GM12878 (cell line): ENCODE measurements around the gene MAGI1. TPM values are rescaled to one million over a fixed set of nuclear protein-coding genes. Genes with fewer than 3 reads are reported as not detected.

ENCODE experiments used
- ATAC-seq: fragments of 200-7000 bp; cut with Tn5 transposase; 3 replicates; pipeline ENCODE4 v1.9.1; 2020; ENCODE audit warnings: mild to moderate bottlenecking, moderate library complexity
- BruUV-seq: library from RNA; stranded (reverse); fragments of 400-500 nt; replicated peaks from 2 replicates; lab custom pipeline; 2021; lab: Mats Ljungman, UMichigan
- CTCF ChIA-PET: fragments of 300-600 bp; sonication (Branson Sonifier 250); formaldehyde crosslinking; extraction: SDS; loops from one replicate; lab custom pipeline; 2021; ENCODE audit warnings: inconsistent platforms; lab: Yijun Ruan, JAX
- POLR2A ChIA-PET: fragments of 350-600 bp; formaldehyde crosslinking; extraction: SDS; loops from one replicate; lab custom pipeline; 2021; ENCODE audit warnings: inconsistent platforms; lab: Charles Lee
- RAD21 ChIA-PET: fragments of 300-600 bp; sonication (Branson Sonifier 250); formaldehyde crosslinking; loops from one replicate; lab custom pipeline; 2023; ENCODE audit warnings: antibody characterized with exemption; ENCODE audit not compliant: unreplicated experiment; lab: Charles Lee
- SMC1A ChIA-PET: fragments of 300-600 bp; sonication (Branson Sonifier 250); formaldehyde crosslinking; loops from one replicate; lab custom pipeline; 2023; ENCODE audit not compliant: unreplicated experiment, uncharacterized antibody; lab: Charles Lee
- DNase-seq: peaks from one replicate; pipeline ENCODE4 v3.0.0-alpha.2; 2011; ENCODE audit warnings: low read depth, low spot score
- FAIRE-seq: peaks from 3 replicates; lab custom pipeline; 2011; peaks lifted over from hg19 to GRCh38; lab: Jason Lieb, UNC
- H2AFZ ChIP-seq: 2 replicates; pipeline ENCODE4 v1.6.0; 2011; ENCODE audit warnings: low read depth, low read length, control low read depth; ENCODE audit not compliant: control insufficient read depth
- H3K27ac ChIP-seq: 2 replicates; pipeline ENCODE4 v1.5.1; 2011; ENCODE audit warnings: control low read depth; ENCODE audit not compliant: control insufficient read depth, insufficient read depth
- H3K27me3 ChIP-seq, 2 experiments: replicated peaks in 1 of 2; 2 replicates each; pipeline versions ENCODE4 v1.6.0 to v1.6.1; 2011; ENCODE audit warnings: low read length in 1 of 2; ENCODE audit not compliant: control insufficient read depth in 2 of 2, insufficient read depth in 2 of 2
- H3K36me3 ChIP-seq, 2 experiments: 2 replicates each; pipeline ENCODE4 v1.5.1; 2011; ENCODE audit warnings: low read length in 1 of 2; ENCODE audit not compliant: control insufficient read depth in 2 of 2, insufficient read depth in 2 of 2
- H3K4me1 ChIP-seq: 2 replicates; pipeline ENCODE4 v1.6.1; 2011; ENCODE audit warnings: mild to moderate bottlenecking, low read length, moderate library complexity, mixed read lengths; ENCODE audit not compliant: control insufficient read depth, insufficient read depth
- H3K4me2 ChIP-seq: 2 replicates; pipeline ENCODE4 v1.6.0; 2011; ENCODE audit warnings: control low read depth; ENCODE audit not compliant: control insufficient read depth, insufficient read depth
- H3K4me3 ChIP-seq: fragments of 200-600 bp; sonication (generic); 2 replicates; pipeline ENCODE4 v1.5.1; 2016
- H3K79me2 ChIP-seq: 2 replicates; pipeline ENCODE4 v1.6.0; 2011; ENCODE audit warnings: low read length; ENCODE audit not compliant: control insufficient read depth, insufficient read depth
- H3K9ac ChIP-seq: 2 replicates; pipeline ENCODE4 v1.8.0; 2011; ENCODE audit warnings: low read length, control low read depth, mixed read lengths; ENCODE audit not compliant: control insufficient read depth, insufficient read depth
- H3K9me3 ChIP-seq: replicated peaks from 3 replicates; pipeline ENCODE4 v1.5.1; 2011; ENCODE audit warnings: mild to moderate bottlenecking, low read length; ENCODE audit not compliant: control insufficient read depth, insufficient read depth
- H4K20me1 ChIP-seq: 2 replicates; pipeline ENCODE4 v1.6.0; 2011; ENCODE audit not compliant: control insufficient read depth, insufficient read depth
- ATF7 ChIP-seq: fragments of 450-650 bp; IDR thresholded peaks from 2 replicates; pipeline ENCODE4 v1.6.1; 2016; ENCODE audit warnings: low read depth, mild to moderate bottlenecking
- CBFB ChIP-seq: IDR thresholded peaks from 2 replicates; pipeline ENCODE4 v1.6.1; 2016; ENCODE audit warnings: antibody characterized with exemption, low read depth
- ETV6 ChIP-seq, 2 experiments: fragments of 450-650 bp in 1 of 2; IDR thresholded peaks in 1 of 2; conservative IDR thresholded peaks in 1 of 2; 2 replicates each; pipeline ENCODE4 v1.6.1; 2014; ENCODE audit warnings: antibody characterized with exemption in 1 of 2, borderline replicate concordance in 1 of 2, low read depth in 1 of 2, mild to moderate bottlenecking in 1 of 2, moderate library complexity in 1 of 2
- IKZF2 ChIP-seq, 2 experiments: fragments of 450-650 bp; IDR thresholded peaks; 2 replicates each; pipeline ENCODE4 v1.6.1; 2017; ENCODE audit warnings: mild to moderate bottlenecking in 2 of 2, moderate library complexity in 2 of 2
- NKRF ChIP-seq: fragments of 450-650 bp; conservative IDR thresholded peaks from 2 replicates; pipeline ENCODE4 v1.6.1; 2017; ENCODE audit warnings: mild to moderate bottlenecking, moderate library complexity
- PML ChIP-seq: IDR thresholded peaks from 2 replicates; pipeline ENCODE4 v1.6.1; 2012; ENCODE audit warnings: low read length, inconsistent platforms
- POLR2A ChIP-seq: IDR thresholded peaks from 2 replicates; pipeline ENCODE4 v1.6.1; 2011; ENCODE audit warnings: low read depth, mild to moderate bottlenecking, low read length
- RAD51 ChIP-seq: fragments of 450-650 bp; IDR thresholded peaks from 2 replicates; pipeline ENCODE4 v1.6.1; 2016; ENCODE audit warnings: moderate library complexity, mild to moderate bottlenecking, inconsistent platforms
- RCOR1 ChIP-seq: conservative IDR thresholded peaks from 2 replicates; pipeline ENCODE4 v1.6.1; 2012; ENCODE audit warnings: low read depth, low read length, improper control_type of control experiment
- SMAD5 ChIP-seq: IDR thresholded peaks from 2 replicates; pipeline ENCODE4 v1.6.1; 2016; ENCODE audit warnings: antibody characterized with exemption, low read depth
- ZNF24 ChIP-seq: fragments of 450-650 bp; IDR thresholded peaks from 2 replicates; pipeline ENCODE4 v1.6.1; 2017; ENCODE audit warnings: antibody characterized with exemption, mild to moderate bottlenecking
- WGBS: methylation state at CpG from one replicate; pipeline ENCODE4 v1.1.6; 2016; ENCODE audit warnings: low lambda C conversion rate; ENCODE audit not compliant: insufficient replicate concordance, insufficient coverage; ENCODE audit errors: missing lambda C conversion rate; 5-methylcytosine and 5-hydroxymethylcytosine counted together
- in situ Hi-C: fragments of 300-500 bp; cut with MboI; formaldehyde crosslinking; loops from 9 replicates; pipeline ENCODE4 v1.14.3; 2018; ENCODE audit warnings: mixed read lengths
- intact Hi-C: fragments of 100-400 bp; cut with micrococcal nuclease; formaldehyde crosslinking; loops from one replicate; pipeline ENCODE4 v1.14.2; 2022; ENCODE audit not compliant: unreplicated experiment
- polyA plus RNA-seq, 11 experiments: library from polyadenylated mRNA; depleted of rRNA in 4 of 11; unstranded in 6 of 11; stranded (reverse) in 5 of 11; fragments of >200 nt; fragmentation: Nextera tagmentation in 4 of 11; fragmentation: Illumina TruSeq in 1 of 11; extraction: Ambion mirVana in 4 of 11; extraction: Trizol in 1 of 11; gene quantifications; 1 replicate in 1 of 11; 2 replicates in 10 of 11; pipeline versions ENCODE4 v1.2.1 to v1.2.3, GENCODE V29; 2011 to 2016; ENCODE audit warnings: inconsistent platforms in 2 of 11, missing spikeins in 2 of 11, low read depth in 1 of 11
- total RNA-seq, 4 experiments: library from RNA; depleted of rRNA in 3 of 4; stranded (reverse); fragments of >200 nt in 3 of 4; fragmentation: Illumina TruSeq in 1 of 4; extraction: Trizol in 1 of 4; gene quantifications; 2 replicates each; pipeline versions ENCODE4 v1.2.1 to v1.2.3, GENCODE V29; 2013 to 2021
- TF ChIP-seq, protein P1 (sequence below): fragments of 450-650 bp; formaldehyde crosslinking; IDR thresholded peaks from 2 replicates; pipeline ENCODE4 v1.4.0; 2022; ENCODE audit warnings: mild to moderate bottlenecking, moderate library complexity
- TF ChIP-seq, protein P2 (sequence below): IDR thresholded peaks from 2 replicates; pipeline ENCODE4 v1.6.1; 2012; ENCODE audit warnings: low read depth, low read length, improper control_type of control experiment
- TF ChIP-seq, protein P3 (sequence below): fragments of 450-650 bp; IDR thresholded peaks from 2 replicates; pipeline ENCODE4 v1.6.1; 2016; ENCODE audit warnings: mild to moderate bottlenecking
- TF ChIP-seq, protein P4 (sequence below): fragments of 450-650 bp; IDR thresholded peaks from 2 replicates; pipeline ENCODE4 v1.6.1; 2017; ENCODE audit warnings: antibody characterized with exemption, mild to moderate bottlenecking, moderate library complexity

The MAGI1 gene
- total and polyA plus RNA-seq, 10 of the 15 experiments (the other 5 are each of a cell fraction or from before 2014, with no cell fraction given): 0.02 to 3.3 (median 0.29) TPM; not detected in 1

GRCh38 chr3:65961733-65962132, 77.0 kb downstream of the MAGI1 start (continued):
- TF ChIP-seq, protein P1, sequence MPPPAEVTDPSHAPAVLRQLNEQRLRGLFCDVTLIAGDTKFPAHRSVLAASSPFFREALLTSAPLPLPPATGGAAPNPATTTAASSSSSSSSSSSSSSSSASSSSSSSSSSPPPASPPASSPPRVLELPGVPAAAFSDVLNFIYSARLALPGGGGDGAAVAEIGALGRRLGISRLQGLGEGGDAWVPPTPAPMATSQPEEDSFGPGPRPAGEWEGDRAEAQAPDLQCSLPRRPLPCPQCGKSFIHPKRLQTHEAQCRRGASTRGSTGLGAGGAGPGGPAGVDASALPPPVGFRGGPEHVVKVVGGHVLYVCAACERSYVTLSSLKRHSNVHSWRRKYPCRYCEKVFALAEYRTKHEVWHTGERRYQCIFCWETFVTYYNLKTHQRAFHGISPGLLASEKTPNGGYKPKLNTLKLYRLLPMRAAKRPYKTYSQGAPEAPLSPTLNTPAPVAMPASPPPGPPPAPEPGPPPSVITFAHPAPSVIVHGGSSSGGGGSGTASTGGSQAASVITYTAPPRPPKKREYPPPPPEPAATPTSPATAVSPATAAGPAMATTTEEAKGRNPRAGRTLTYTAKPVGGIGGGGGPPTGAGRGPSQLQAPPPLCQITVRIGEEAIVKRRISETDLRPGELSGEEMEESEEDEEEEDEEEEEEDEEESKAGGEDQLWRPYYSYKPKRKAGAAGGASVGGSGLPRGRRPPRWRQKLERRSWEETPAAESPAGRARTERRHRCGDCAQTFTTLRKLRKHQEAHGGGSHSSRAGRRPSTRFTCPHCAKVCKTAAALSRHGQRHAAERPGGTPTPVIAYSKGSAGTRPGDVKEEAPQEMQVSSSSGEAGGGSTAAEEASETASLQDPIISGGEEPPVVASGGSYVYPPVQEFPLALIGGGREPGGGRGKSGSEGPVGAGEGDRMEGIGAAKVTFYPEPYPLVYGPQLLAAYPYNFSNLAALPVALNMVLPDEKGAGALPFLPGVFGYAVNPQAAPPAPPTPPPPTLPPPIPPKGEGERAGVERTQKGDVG (CRISPR knock-in tag): no peak
- TF ChIP-seq RAD51: no peak
- TF ChIP-seq NKRF: no peak
- TF ChIP-seq, all 136 proteins: peak for 0

DNA sequence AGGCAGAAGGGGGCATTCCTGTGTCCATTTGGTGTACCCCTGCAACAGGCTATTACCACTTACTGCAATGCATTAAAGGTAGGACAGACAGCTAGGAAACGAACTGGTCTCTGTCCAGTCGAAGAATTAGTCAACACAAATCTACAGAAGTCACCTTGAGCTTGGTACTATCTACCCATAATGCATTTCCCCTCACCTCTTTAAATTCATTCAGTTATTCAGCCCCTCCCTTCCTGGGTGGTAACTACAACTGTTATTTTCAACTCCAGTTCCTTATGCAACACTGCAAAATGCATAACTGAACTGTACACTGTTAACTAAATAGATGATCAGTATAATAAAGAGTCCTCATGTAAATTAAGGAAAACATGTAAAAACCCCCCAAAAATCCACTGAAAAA, 77.6 kb downstream of the MAGI1 start:
- BruUV-seq: no TSS peak
- DNase-seq (no peak), FAIRE-seq (no peak), ATAC-seq (no peak)
- H3K36me3 ChIP-seq: no peaks in the 10 kb centered on the region
- POLR2A ChIA-PET: no interaction called here
- no peak overlapping the region for H3K9ac ChIP-seq
- H3K27me3 ChIP-seq: no peaks in the 10 kb centered on the region
- H3K4me1 ChIP-seq: no peaks in the 10 kb centered on the region
- RAD21 ChIA-PET: no interaction called here
- no peak overlapping the region for H3K27ac ChIP-seq
- CTCF ChIA-PET: no interaction called here
- H3K4me2 ChIP-seq: no peak overlapping the region
- SMC1A ChIA-PET: no interaction called here
- WGBS: 0% methylated on average over 2 of the region's 2 CpGs
- H3K9me3 ChIP-seq: no peaks in the 10 kb centered on the region
- no peak overlapping the region for H2AFZ ChIP-seq
- intact Hi-C loops: no loop called here
- H4K20me1 ChIP-seq: no peaks in the 10 kb centered on the region
- no peaks in the 10 kb centered on the region for H3K79me2 ChIP-seq
- no peak overlapping the region for H3K4me3 ChIP-seq
- in situ Hi-C loops: no loop called here
- TF ChIP-seq ETV6 (conservative IDR thresholded peaks at IDR 0.05 in 1 of 2, IDR thresholded peaks at IDR 0.05 in 1 of 2; ENCODE audit: borderline replicate concordance in 1 of 2, low read depth in 1 of 2): no peak
- no peak for TF ChIP-seq IKZF2 (IDR thresholded peaks at IDR 0.05)
- TF ChIP-seq, protein P2, sequence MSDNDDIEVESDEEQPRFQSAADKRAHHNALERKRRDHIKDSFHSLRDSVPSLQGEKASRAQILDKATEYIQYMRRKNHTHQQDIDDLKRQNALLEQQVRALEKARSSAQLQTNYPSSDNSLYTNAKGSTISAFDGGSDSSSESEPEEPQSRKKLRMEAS: no peak
- TF ChIP-seq PML: no peak
- TF ChIP-seq CBFB: no peak
- TF ChIP-seq ZNF24: no peak
- TF ChIP-seq, protein P3, sequence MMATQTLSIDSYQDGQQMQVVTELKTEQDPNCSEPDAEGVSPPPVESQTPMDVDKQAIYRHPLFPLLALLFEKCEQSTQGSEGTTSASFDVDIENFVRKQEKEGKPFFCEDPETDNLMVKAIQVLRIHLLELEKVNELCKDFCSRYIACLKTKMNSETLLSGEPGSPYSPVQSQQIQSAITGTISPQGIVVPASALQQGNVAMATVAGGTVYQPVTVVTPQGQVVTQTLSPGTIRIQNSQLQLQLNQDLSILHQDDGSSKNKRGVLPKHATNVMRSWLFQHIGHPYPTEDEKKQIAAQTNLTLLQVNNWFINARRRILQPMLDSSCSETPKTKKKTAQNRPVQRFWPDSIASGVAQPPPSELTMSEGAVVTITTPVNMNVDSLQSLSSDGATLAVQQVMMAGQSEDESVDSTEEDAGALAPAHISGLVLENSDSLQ: no peak
- TF ChIP-seq, protein P4, sequence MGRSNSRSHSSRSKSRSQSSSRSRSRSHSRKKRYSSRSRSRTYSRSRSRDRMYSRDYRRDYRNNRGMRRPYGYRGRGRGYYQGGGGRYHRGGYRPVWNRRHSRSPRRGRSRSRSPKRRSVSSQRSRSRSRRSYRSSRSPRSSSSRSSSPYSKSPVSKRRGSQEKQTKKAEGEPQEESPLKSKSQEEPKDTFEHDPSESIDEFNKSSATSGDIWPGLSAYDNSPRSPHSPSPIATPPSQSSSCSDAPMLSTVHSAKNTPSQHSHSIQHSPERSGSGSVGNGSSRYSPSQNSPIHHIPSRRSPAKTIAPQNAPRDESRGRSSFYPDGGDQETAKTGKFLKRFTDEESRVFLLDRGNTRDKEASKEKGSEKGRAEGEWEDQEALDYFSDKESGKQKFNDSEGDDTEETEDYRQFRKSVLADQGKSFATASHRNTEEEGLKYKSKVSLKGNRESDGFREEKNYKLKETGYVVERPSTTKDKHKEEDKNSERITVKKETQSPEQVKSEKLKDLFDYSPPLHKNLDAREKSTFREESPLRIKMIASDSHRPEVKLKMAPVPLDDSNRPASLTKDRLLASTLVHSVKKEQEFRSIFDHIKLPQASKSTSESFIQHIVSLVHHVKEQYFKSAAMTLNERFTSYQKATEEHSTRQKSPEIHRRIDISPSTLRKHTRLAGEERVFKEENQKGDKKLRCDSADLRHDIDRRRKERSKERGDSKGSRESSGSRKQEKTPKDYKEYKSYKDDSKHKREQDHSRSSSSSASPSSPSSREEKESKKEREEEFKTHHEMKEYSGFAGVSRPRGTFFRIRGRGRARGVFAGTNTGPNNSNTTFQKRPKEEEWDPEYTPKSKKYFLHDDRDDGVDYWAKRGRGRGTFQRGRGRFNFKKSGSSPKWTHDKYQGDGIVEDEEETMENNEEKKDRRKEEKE: no peak
- no peak for TF ChIP-seq POLR2A
- TF ChIP-seq RCOR1: no peak
- TF ChIP-seq ATF7: no peak
- no peak for TF ChIP-seq SMAD5
